CD4-positive, alpha-beta memory T cell (primary cell): Measurements from ENCODE around the gene MADCAM1. TPM values are rescaled to one million over a fixed set of nuclear protein-coding genes. Genes with fewer than 3 reads are reported as not detected.
A peak's percentile ranks its signal among the peaks of the same experiment; 100 is the strongest.

ENCODE experiments used
- CTCF ChIA-PET: fragments of 350-600 bp; sonication (Branson Sonifier 250); formaldehyde crosslinking; loops from one replicate; lab custom pipeline; 2021; ENCODE audit warnings: inconsistent platforms; ENCODE audit not compliant: partially characterized antibody; lab: Charles Lee
- POLR2A ChIA-PET: fragments of 350-600 bp; sonication (Branson Sonifier 250); formaldehyde crosslinking; loops from one replicate; lab custom pipeline; 2021; ENCODE audit not compliant: partially characterized antibody; lab: Charles Lee
- DNase-seq, 5 donors: peaks; one replicate each; pipeline versions ENCODE4 v3.0.0 to v3.0.0-alpha.2; 2020 to 2022; ENCODE audit warnings: mixed read lengths in 1 of 5
- H3K27ac ChIP-seq: one replicate; pipeline ENCODE4 v1.7.0; 2013; ENCODE audit warnings: low read depth, low read length
- H3K27me3 ChIP-seq: 2 replicates; pipeline ENCODE4 v1.7.0; 2013; ENCODE audit warnings: mild to moderate bottlenecking, low read length, moderate library complexity; ENCODE audit not compliant: insufficient read depth
- H3K36me3 ChIP-seq: 2 replicates; pipeline ENCODE4 v1.7.0; 2013; ENCODE audit warnings: mild to moderate bottlenecking, low read length, moderate library complexity; ENCODE audit not compliant: insufficient read depth
- H3K4me1 ChIP-seq: 2 replicates; pipeline ENCODE4 v1.7.0; 2013; ENCODE audit warnings: mild to moderate bottlenecking, low read length, moderate library complexity; ENCODE audit not compliant: insufficient read depth
- H3K4me3 ChIP-seq, 2 donors: one replicate each; pipeline ENCODE4 v1.7.0; 2013; ENCODE audit warnings: low read length in 2 of 2, mild to moderate bottlenecking in 1 of 2
- H3K9me3 ChIP-seq, 2 donors: one replicate each; pipeline ENCODE4 v1.7.0; 2013; ENCODE audit warnings: low read length in 2 of 2, control low read depth in 1 of 2; ENCODE audit not compliant: control insufficient read depth in 1 of 2
- H3K27ac Mint-ChIP-seq, 7 donors: one replicate each; pipeline ENCODE4 v1.8.0; 2020 to 2021; ENCODE audit warnings: mixed read lengths in 7 of 7, mild to moderate bottlenecking in 6 of 7, inconsistent platforms in 3 of 7, moderate library complexity in 3 of 7
- H3K27me3 Mint-ChIP-seq, 2 donors: one replicate each; pipeline ENCODE4 v1.8.0; 2020 to 2021; ENCODE audit warnings: mixed read lengths in 2 of 2
- H3K36me3 Mint-ChIP-seq, 2 donors: one replicate each; pipeline ENCODE4 v1.8.0; 2020 to 2021; ENCODE audit warnings: mixed read lengths in 2 of 2, inconsistent platforms in 1 of 2, mild to moderate bottlenecking in 1 of 2
- H3K4me1 Mint-ChIP-seq, 4 donors: one replicate each; pipeline ENCODE4 v1.8.0; 2020 to 2021; ENCODE audit warnings: mixed read lengths in 4 of 4, mild to moderate bottlenecking in 1 of 4
- H3K4me3 Mint-ChIP-seq, 8 donors: one replicate each; pipeline ENCODE4 v1.8.0; 2020 to 2021; ENCODE audit warnings: mixed read lengths in 8 of 8, mild to moderate bottlenecking in 7 of 8, moderate library complexity in 6 of 8, inconsistent platforms in 3 of 8
- H3K9me3 Mint-ChIP-seq, 8 donors: one replicate each; pipeline ENCODE4 v1.8.0; 2020 to 2021; ENCODE audit warnings: mixed read lengths in 8 of 8, mild to moderate bottlenecking in 5 of 8, inconsistent platforms in 3 of 8, moderate library complexity in 1 of 8
- intact Hi-C: fragments of 100-400 bp; cut with micrococcal nuclease; formaldehyde crosslinking; loops from one replicate; pipeline ENCODE4 v1.15.1; 2023
- polyA plus RNA-seq, 2 donors: library from polyadenylated mRNA; unstranded; fragments of 300-500 nt; fragmentation: Illumina TruSeq; gene quantifications; one replicate each; pipeline ENCODE4 v1.2.3, GENCODE V29; 2021
- total RNA-seq, 2 experiments: library from RNA; stranded (reverse); gene quantifications; one replicate each; pipeline ENCODE4 v1.2.3, GENCODE V29; 2021

The MADCAM1 gene
- total and polyA plus RNA-seq, 4 experiments from 2014 or later: 0.11 to 1.9 (median 0.88) TPM

- intact Hi-C loops: no loop called here
- Mint-ChIP-seq H3K9me3 (peaks cover 0 to 18% (median 11%) of the 10 kb centered on the region in 8 donors), H3K36me3 (peaks cover 0 to 2% of the 10 kb centered on the region in 2 donors), H3K27me3 (peaks cover 4 to 6% of the 10 kb centered on the region in 2 donors), H3K4me1 (peaks cover 5 to 24% (median 10%) of the 10 kb centered on the region in 4 donors), H3K27ac (no peak overlapping the region), H3K4me3 (no peak overlapping the region)
- POLR2A ChIA-PET: no interaction called here
- Histone ChIP-seq H3K27ac (no peak overlapping the region), H3K9me3 (no peaks in the 10 kb centered on the region), H3K4me1 (peaks cover 5% of the 10 kb centered on the region), H3K4me3 (no peak overlapping the region), H3K27me3 (no peaks in the 10 kb centered on the region), H3K36me3 (no peaks in the 10 kb centered on the region)
- CTCF ChIA-PET: interaction anchor here (1.6 kb wide), 1 partner anchor 22 kb away, joined by 4 read pairs; the partner anchor contains the start of gene TPGS1
- no peak for DNase-seq
Observed at GRCh38 chr19:484494-484893, 11.8 kb upstream of the MADCAM1 start.

GRCh38 chr19:485077-485476, 11.2 kb upstream of the MADCAM1 start:
- peak overlapping the region in 1 of 8 donors; percentile 13 for H3K4me3 Mint-ChIP-seq

GRCh38 chr19:485583-486236, 10.6 kb upstream of the MADCAM1 start:
- Histone ChIP-seq H3K27me3 (no peaks in the 10 kb centered on the region), H3K4me1 (peaks cover 5% of the 10 kb centered on the region), H3K27ac (no peak overlapping the region), H3K4me3 (no peak overlapping the region), H3K36me3 (no peaks in the 10 kb centered on the region), H3K9me3 (no peaks in the 10 kb centered on the region)
- H3K36me3 Mint-ChIP-seq: no peaks in the 10 kb centered on the region
- ChIA-PET CTCF (interaction anchor here (1.1 kb wide), 1 partner anchor 25 kb away, joined by 5 read pairs; no protein-coding TSS in a partner anchor), POLR2A (interaction anchor here (1.2 kb wide), 1 partner anchor 21 kb away, joined by 4 read pairs; no protein-coding TSS in a partner anchor)
- peaks cover 4 to 6% of the 10 kb centered on the region in 2 donors for H3K27me3 Mint-ChIP-seq
- H3K4me1 Mint-ChIP-seq: peaks cover 0 to 28% (median 2%) of the 10 kb centered on the region in 4 donors
- intact Hi-C loops: no loop called here
- no peak for DNase-seq
- peaks cover 0 to 10% (median 3%) of the 10 kb centered on the region in 8 donors for H3K9me3 Mint-ChIP-seq
- peak overlapping the region in 1 of 7 donors; percentile 62 for H3K27ac Mint-ChIP-seq
- no peak overlapping the region for H3K4me3 Mint-ChIP-seq

More at GRCh38 chr19:485077-485476, 11.2 kb upstream of the MADCAM1 start:
- H3K27ac ChIP-seq: no peak overlapping the region
- intact Hi-C loops: no loop called here
- no peaks in the 10 kb centered on the region for H3K36me3 ChIP-seq
- H3K27ac Mint-ChIP-seq: peak overlapping the region in 1 of 7 donors; percentile 29
- H3K27me3 Mint-ChIP-seq: peaks cover 4 to 6% of the 10 kb centered on the region in 2 donors
- H3K4me1 Mint-ChIP-seq: peaks cover 3 to 25% (median 7%) of the 10 kb centered on the region in 4 donors
- no peak for DNase-seq
- H3K27me3 ChIP-seq: no peaks in the 10 kb centered on the region
- H3K36me3 Mint-ChIP-seq: no peaks in the 10 kb centered on the region
- no peak overlapping the region for H3K4me3 ChIP-seq
- H3K4me1 ChIP-seq: peaks cover 5% of the 10 kb centered on the region
- ChIA-PET CTCF (interaction anchor here (1.1 kb wide), 1 partner anchor 26 kb away, joined by 5 read pairs; no protein-coding TSS in a partner anchor), POLR2A (interaction anchor here (1.2 kb wide), 1 partner anchor 21 kb away, joined by 4 read pairs; no protein-coding TSS in a partner anchor)
- peaks cover 0 to 15% (median 7%) of the 10 kb centered on the region in 8 donors for H3K9me3 Mint-ChIP-seq
- H3K9me3 ChIP-seq: no peaks in the 10 kb centered on the region

- H3K9me3 Mint-ChIP-seq: peaks cover 0 to 1% (median 0%) of the 10 kb centered on the region in 8 donors
- Histone ChIP-seq H3K9me3 (no peaks in the 10 kb centered on the region), H3K4me1 (peaks cover 5% of the 10 kb centered on the region), H3K27ac (peak overlapping the region; percentile 79), H3K27me3 (no peaks in the 10 kb centered on the region), H3K4me3 (peak overlapping the region in 1 of 2 donors; percentile 77), H3K36me3 (no peaks in the 10 kb centered on the region)
- H3K27me3 Mint-ChIP-seq: peaks cover 4 to 6% of the 10 kb centered on the region in 2 donors
- H3K4me1 Mint-ChIP-seq: peaks cover 0 to 24% (median 2%) of the 10 kb centered on the region in 4 donors
- CTCF ChIA-PET: interaction anchor here (1.1 to 3.1 kb wide), 2 partner anchors 18 to 22 kb away, joined by 18 to 30 read pairs; partner anchors contain the start of gene TPGS1
- H3K27ac Mint-ChIP-seq: peak overlapping the region; percentile 24 to 91 (median 80)
- peak; percentile 89 to 92 (median 91) for DNase-seq
- POLR2A ChIA-PET: interaction anchor here (0.8 to 1.7 kb wide), 7 partner anchors 9 to 43 kb away, joined by 3 to 61 read pairs (median 6); partner anchors contain the start of genes CDC34 and TPGS1
- intact Hi-C loops: loop anchor here (1.0 kb wide), 1 partner anchor 19 kb away; the partner anchor contains the start of gene TPGS1
- peak overlapping the region; percentile 68 to 91 (median 82) for H3K4me3 Mint-ChIP-seq
- no peaks in the 10 kb centered on the region for H3K36me3 Mint-ChIP-seq
Observed at GRCh38 chr19:488505-489417, 7.5 kb upstream of the MADCAM1 start.

- Mint-ChIP-seq H3K4me3 (peak overlapping the region; percentile 63 to 80 (median 74)), H3K4me1 (peaks cover 0 to 24% (median 2%) of the 10 kb centered on the region in 4 donors), H3K36me3 (no peaks in the 10 kb centered on the region), H3K9me3 (no peaks in the 10 kb centered on the region), H3K27ac (peak overlapping the region in 4 of 7 donors; percentile 17 to 80 (median 52)), H3K27me3 (peaks cover 1 to 6% of the 10 kb centered on the region in 2 donors)
- H3K4me3 ChIP-seq: peak overlapping the region in 1 of 2 donors; percentile 77
- H3K27ac ChIP-seq: peak overlapping the region; percentile 79
- intact Hi-C loops: loop anchor here (1.0 kb wide), 1 partner anchor 18 kb away; the partner anchor contains the start of gene TPGS1
- ChIA-PET POLR2A (interaction anchor here (0.8 to 1.7 kb wide), 7 partner anchors 8 to 42 kb away, joined by 3 to 61 read pairs (median 6); partner anchors contain the start of genes CDC34 and TPGS1), CTCF (interaction anchor here (1.1 to 3.1 kb wide), 3 partner anchors 17 to 21 kb away, joined by 5 to 30 read pairs (median 18); partner anchors contain the start of gene TPGS1)
- peaks cover 5% of the 10 kb centered on the region for H3K4me1 ChIP-seq
- H3K9me3 ChIP-seq: no peaks in the 10 kb centered on the region
- no peaks in the 10 kb centered on the region for H3K36me3 ChIP-seq
- DNase-seq: no peak
- no peaks in the 10 kb centered on the region for H3K27me3 ChIP-seq
Observed at GRCh38 chr19:489418-490196, 6.7 kb upstream of the MADCAM1 start.

- Histone ChIP-seq H3K27ac (no peak overlapping the region), H3K4me1 (peaks cover 5% of the 10 kb centered on the region), H3K9me3 (no peaks in the 10 kb centered on the region), H3K36me3 (no peaks in the 10 kb centered on the region), H3K4me3 (no peak overlapping the region), H3K27me3 (no peaks in the 10 kb centered on the region)
- Mint-ChIP-seq H3K27me3 (peaks cover 0 to 1% of the 10 kb centered on the region in 2 donors), H3K9me3 (no peaks in the 10 kb centered on the region), H3K4me3 (no peak overlapping the region), H3K27ac (no peak overlapping the region), H3K36me3 (no peaks in the 10 kb centered on the region), H3K4me1 (peaks cover 0 to 24% (median 2%) of the 10 kb centered on the region in 4 donors)
- ChIA-PET CTCF (interaction anchor here (0.9 to 1.7 kb wide), 2 partner anchors 16 to 19 kb away, joined by 4 to 5 read pairs; no protein-coding TSS in a partner anchor), POLR2A (interaction anchor here (0.6 to 1.2 kb wide), 4 partner anchors 15 to 41 kb away, joined by 3 to 5 read pairs (median 4); partner anchors contain the start of gene CDC34)
- peak in 1 of 5 donors; percentile 40 for DNase-seq
- intact Hi-C loops: no loop called here
Observed at GRCh38 chr19:491146-491741, 5.0 kb upstream of the MADCAM1 start.
